Activated B cell treated with CpG ODN at 0.5 μM for 24 hours (primary cell): ENCODE data around the gene CAV3. TPM values are rescaled to one million over a fixed set of nuclear protein-coding genes. Genes with fewer than 3 reads are reported as not detected.
"Not testable (repeated sequence)": the region's sequence is repeated elsewhere in the genome, so short reads cannot be mapped to it uniquely, and the experiment has no call there.

Source experiments
- ATAC-seq: fragments of 200-7000 bp; cut with Tn5 transposase; one replicate; pipeline ENCODE4 v1.10.0; 2021; ENCODE audit warnings: low read depth, mild to moderate bottlenecking, moderate library complexity
- CTCF ChIA-PET: fragments of 350-600 bp; sonication (Branson Sonifier 250); formaldehyde crosslinking; loops from one replicate; lab custom pipeline; 2021; ENCODE audit warnings: antibody characterized with exemption; lab: Charles Lee
- POLR2A ChIA-PET: fragments of 350-600 bp; sonication (Branson Sonifier 250); formaldehyde crosslinking; loops from one replicate; lab custom pipeline; 2021; ENCODE audit warnings: antibody characterized with exemption; lab: Charles Lee
- DNase-seq: peaks from one replicate; pipeline ENCODE4 v3.0.0; 2022
- H3K27ac Mint-ChIP-seq: one replicate; pipeline ENCODE4 v1.8.0; 2020; ENCODE audit warnings: mixed read lengths
- H3K27me3 Mint-ChIP-seq: one replicate; pipeline ENCODE4 v1.8.0; 2021; ENCODE audit warnings: mixed read lengths
- H3K36me3 Mint-ChIP-seq: one replicate; pipeline ENCODE4 v1.8.0; 2021; ENCODE audit warnings: low read depth, mixed read lengths
- H3K4me1 Mint-ChIP-seq: one replicate; pipeline ENCODE4 v1.8.0; 2021; ENCODE audit warnings: mixed read lengths
- H3K4me3 Mint-ChIP-seq: one replicate; pipeline ENCODE4 v1.8.0; 2020; ENCODE audit warnings: mild to moderate bottlenecking, mixed read lengths
- H3K9me3 Mint-ChIP-seq: one replicate; pipeline ENCODE4 v1.8.0; 2020; ENCODE audit warnings: mixed read lengths
- CTCF ChIP-seq: fragments of 200-600 bp; IDR thresholded peaks from one replicate; pipeline ENCODE4 v1.8.0; 2022; ENCODE audit warnings: antibody characterized with exemption, mild to moderate bottlenecking
- intact Hi-C: fragments of 100-400 bp; cut with micrococcal nuclease; formaldehyde crosslinking; loops from one replicate; pipeline ENCODE4 v1.15.1; 2024
- total RNA-seq: library from RNA; stranded (reverse); gene quantifications from 2 replicates; pipeline ENCODE4 v1.2.3, GENCODE V29; 2022

Gene CAV3
- total RNA-seq, 1 donor from 2014 or later = not detected

- DNase-seq (no peak), ATAC-seq (no peak)
- H3K4me1 Mint-ChIP-seq = no peaks in the 10 kb centered on the region
- TF ChIP-seq CTCF = no peak
- ChIA-PET POLR2A (no interaction called here), CTCF (no interaction called here)
- H3K9me3 Mint-ChIP-seq = peaks cover 6% of the 10 kb centered on the region
- no peak overlapping the region for H3K27ac Mint-ChIP-seq
- no peak overlapping the region for H3K4me3 Mint-ChIP-seq
- H3K27me3 Mint-ChIP-seq = no peaks in the 10 kb centered on the region
- no peaks in the 10 kb centered on the region for H3K36me3 Mint-ChIP-seq
- intact Hi-C loops = no loop called here
Observed at GRCh38 chr3:8709801-8710507, 23.6 kb upstream of the CAV3 start.

GRCh38 chr3:8712045-8712907, 21.3 kb upstream of the CAV3 start:
- POLR2A ChIA-PET = no interaction called here
- H3K4me1 Mint-ChIP-seq = no peaks in the 10 kb centered on the region
- H3K27me3 Mint-ChIP-seq = peaks cover 1% of the 10 kb centered on the region
- CTCF ChIA-PET = no interaction called here
- no peak overlapping the region for H3K4me3 Mint-ChIP-seq
- H3K27ac Mint-ChIP-seq = no peak overlapping the region
- no peak for TF ChIP-seq CTCF
- DNase-seq (no peak), ATAC-seq (no peak)
- no peaks in the 10 kb centered on the region for H3K9me3 Mint-ChIP-seq
- intact Hi-C loops = no loop called here
- H3K36me3 Mint-ChIP-seq = no peaks in the 10 kb centered on the region

GRCh38 chr3:8712908-8713255, 20.7 kb upstream of the CAV3 start:
- Mint-ChIP-seq H3K9me3 (no peaks in the 10 kb centered on the region), H3K27ac (no peak overlapping the region), H3K4me3 (no peak overlapping the region), H3K36me3 (no peaks in the 10 kb centered on the region), H3K4me1 (no peaks in the 10 kb centered on the region), H3K27me3 (peaks cover 1% of the 10 kb centered on the region)
- no peak for DNase-seq
- ATAC-seq = no peak
- intact Hi-C loops = no loop called here
- POLR2A ChIA-PET = no interaction called here
- CTCF ChIA-PET = no interaction called here
- TF ChIP-seq CTCF = no peak

- no peak for DNase-seq
- no peak overlapping the region for H3K4me3 Mint-ChIP-seq
- POLR2A ChIA-PET = no interaction called here
- no peaks in the 10 kb centered on the region for H3K4me1 Mint-ChIP-seq
- TF ChIP-seq CTCF = no peak
- peaks cover 1% of the 10 kb centered on the region for H3K27me3 Mint-ChIP-seq
- intact Hi-C loops = no loop called here
- H3K27ac Mint-ChIP-seq = no peak overlapping the region
- no peaks in the 10 kb centered on the region for H3K36me3 Mint-ChIP-seq
- CTCF ChIA-PET = no interaction called here
- ATAC-seq = no peak
- H3K9me3 Mint-ChIP-seq = peaks cover 2% of the 10 kb centered on the region
Observed at GRCh38 chr3:8713901-8714759, 19.5 kb upstream of the CAV3 start.

GRCh38 chr3:8715757-8716156, 17.8 kb upstream of the CAV3 start:
- H3K4me1 Mint-ChIP-seq, CTCF ChIA-PET, ATAC-seq, H3K4me3 Mint-ChIP-seq, H3K27ac Mint-ChIP-seq, H3K36me3 Mint-ChIP-seq, POLR2A ChIA-PET, intact Hi-C loops, H3K9me3 Mint-ChIP-seq, H3K27me3 Mint-ChIP-seq, DNase-seq: not testable (repeated sequence)
